ENCODE results near the gene TMEM190. TPM values are rescaled to one million over a fixed set of nuclear protein-coding genes. Genes with fewer than 3 reads are reported as not detected.
"Not testable (repeated sequence)": the region's sequence is repeated elsewhere in the genome, so short reads cannot be mapped to it uniquely, and the experiment has no call there.

Gene TMEM190
- total RNA-seq, 4 donors from 2014 or later, result not detected

- in situ Hi-C loops (cut with MboI; ENCODE audit: low sequenced_read_pairs in 4 of 4), result loop anchor here in 1 of 4 donors (25.0 kb wide), 2 partner anchors 119 to 269 kb away; partner anchors contain the start of genes BRSK1, HSPBP1 and TNNT1
- no peak for ATAC-seq
- Histone ChIP-seq H3K4me3 (peak overlapping the region in 3 of 4 donors; percentile 68 to 85 (median 70)), H3K9me3 (no peaks in the 10 kb centered on the region), H3K36me3 (peaks cover 0 to 18% of the 10 kb centered on the region in 2 donors), H3K27ac (no peak overlapping the region), H3K27me3 (no peaks in the 10 kb centered on the region), H3K4me1 (peaks cover 0 to 15% of the 10 kb centered on the region in 2 donors)
- intact Hi-C loops (cut with DNase I; ENCODE audit: low total_unique reads), result loop anchor here (2.0 to 5.0 kb wide), 3 partner anchors 21 to 216 kb away; partner anchors contain the start of genes C19orf85, ISOC2, RPL28 and TMEM238
- TF ChIP-seq POLR2A (IDR thresholded peaks at IDR 0.05), result no peak
- TF ChIP-seq, protein P1, sequence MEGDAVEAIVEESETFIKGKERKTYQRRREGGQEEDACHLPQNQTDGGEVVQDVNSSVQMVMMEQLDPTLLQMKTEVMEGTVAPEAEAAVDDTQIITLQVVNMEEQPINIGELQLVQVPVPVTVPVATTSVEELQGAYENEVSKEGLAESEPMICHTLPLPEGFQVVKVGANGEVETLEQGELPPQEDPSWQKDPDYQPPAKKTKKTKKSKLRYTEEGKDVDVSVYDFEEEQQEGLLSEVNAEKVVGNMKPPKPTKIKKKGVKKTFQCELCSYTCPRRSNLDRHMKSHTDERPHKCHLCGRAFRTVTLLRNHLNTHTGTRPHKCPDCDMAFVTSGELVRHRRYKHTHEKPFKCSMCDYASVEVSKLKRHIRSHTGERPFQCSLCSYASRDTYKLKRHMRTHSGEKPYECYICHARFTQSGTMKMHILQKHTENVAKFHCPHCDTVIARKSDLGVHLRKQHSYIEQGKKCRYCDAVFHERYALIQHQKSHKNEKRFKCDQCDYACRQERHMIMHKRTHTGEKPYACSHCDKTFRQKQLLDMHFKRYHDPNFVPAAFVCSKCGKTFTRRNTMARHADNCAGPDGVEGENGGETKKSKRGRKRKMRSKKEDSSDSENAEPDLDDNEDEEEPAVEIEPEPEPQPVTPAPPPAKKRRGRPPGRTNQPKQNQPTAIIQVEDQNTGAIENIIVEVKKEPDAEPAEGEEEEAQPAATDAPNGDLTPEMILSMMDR (IDR thresholded peaks at IDR 0.05 in 4 of 5, conservative IDR thresholded peaks at IDR 0.05 in 1 of 5), result no peak
- DNase-seq, result no peak
Measured at GRCh38 chr19:55406091-55406825, 29.6 kb downstream of the TMEM190 start.

GRCh38 chr19:55406826-55407549 lies 30.4 kb downstream of the TMEM190 start:
- H3K9me3 ChIP-seq, result no peaks in the 10 kb centered on the region
- intact Hi-C loops (cut with DNase I; ENCODE audit: low total_unique reads) (loop anchor here (2.0 to 5.0 kb wide), 3 partner anchors 22 to 215 kb away; partner anchors contain the start of genes C19orf85, ISOC2, RPL28 and TMEM238), in situ Hi-C loops (cut with MboI; ENCODE audit: low sequenced_read_pairs in 4 of 4) (loop anchor here in 1 of 4 donors (25.0 kb wide), 2 partner anchors 120 to 270 kb away; partner anchors contain the start of genes BRSK1, HSPBP1 and TNNT1)
- peaks cover 0 to 15% of the 10 kb centered on the region in 2 donors for H3K4me1 ChIP-seq
- H3K27me3 ChIP-seq, result no peaks in the 10 kb centered on the region
- no peak for DNase-seq
- TF ChIP-seq, protein P1 (IDR thresholded peaks at IDR 0.05 in 4 of 5, conservative IDR thresholded peaks at IDR 0.05 in 1 of 5), result no peak
- no peak for TF ChIP-seq POLR2A (IDR thresholded peaks at IDR 0.05)
- peak overlapping the region; percentile 91 to 97 (median 93) for H3K27ac ChIP-seq
- no peak for ATAC-seq
- H3K4me3 ChIP-seq, result peak overlapping the region; percentile 68 to 85 (median 70)
- H3K36me3 ChIP-seq, result peaks cover 0 to 14% of the 10 kb centered on the region in 2 donors

- not testable (repeated sequence) for H3K36me3 ChIP-seq, H3K27me3 ChIP-seq, DNase-seq, H3K9me3 ChIP-seq
- peak within 1 kb of the TSS; percentile 68 to 85 (median 70) for H3K4me3 ChIP-seq
- H3K4me1 ChIP-seq, result peaks cover 0 to 15% of the 10 kb centered on the region in 2 donors
- peak in 1 of 2 donors; percentile 1 for ATAC-seq
- in situ Hi-C loops (cut with MboI; ENCODE audit: low sequenced_read_pairs in 4 of 4), result loop anchor here in 1 of 4 donors (25.0 kb wide), 2 partner anchors 120 to 270 kb away; partner anchors contain the start of genes BRSK1, HSPBP1 and TNNT1
- H3K27ac ChIP-seq, result peak within 1 kb of the TSS; percentile 91 to 97 (median 93)
- peak; percentile 81 to 98 for TF ChIP-seq POLR2A (IDR thresholded peaks at IDR 0.05)
- intact Hi-C loops (cut with DNase I; ENCODE audit: low total_unique reads), result loop anchor here (2.0 to 5.0 kb wide), 3 partner anchors 23 to 215 kb away; partner anchors contain the start of genes C19orf85, ISOC2, RPL28 and TMEM238
Measured at GRCh38 chr19:55407550-55407799, 30.8 kb downstream of the TMEM190 start, which contains the start of gene UBE2S. UBE2S (minus strand) TSS chr19:55407788; CDS start chr19:55407589, 199 bp downstream.

DNA sequence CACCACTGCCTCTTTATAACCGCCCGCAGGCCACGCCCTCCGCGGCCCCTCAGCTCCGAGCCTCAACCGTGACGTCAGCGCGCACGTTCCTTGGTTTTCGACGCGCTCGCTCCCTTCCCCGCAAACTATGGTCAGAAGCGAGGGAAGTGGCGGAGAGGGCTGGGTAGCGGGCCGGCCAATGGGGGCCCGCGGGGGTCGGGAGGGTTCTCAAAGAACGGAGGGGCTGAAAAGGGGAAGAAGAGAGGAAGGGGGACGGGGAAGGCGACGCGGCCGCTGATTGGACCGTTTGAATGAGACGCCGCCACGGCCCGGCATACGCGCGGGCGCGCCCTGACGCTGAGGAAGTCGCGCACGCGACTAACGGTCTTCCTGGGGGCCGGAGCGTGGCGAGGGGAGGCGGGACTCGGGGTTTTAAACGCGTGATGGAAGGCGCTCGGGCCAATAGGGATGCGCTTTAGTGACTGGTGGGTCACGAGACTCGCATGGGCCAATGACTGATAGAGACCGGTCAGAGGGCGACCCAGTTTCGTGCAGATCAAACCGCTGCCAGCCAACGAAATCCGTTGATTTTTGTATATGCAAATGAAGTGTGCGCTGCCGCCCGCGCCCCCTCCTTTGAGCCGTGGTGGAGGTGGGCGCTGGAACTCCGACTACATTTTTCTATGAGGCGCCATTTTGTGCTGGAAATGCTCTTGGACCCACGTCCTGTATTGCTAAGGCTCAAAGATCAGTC lies 31.3 kb downstream of the TMEM190 start:
- Histone ChIP-seq H3K9me3 (no peaks in the 10 kb centered on the region), H3K36me3 (peaks cover 0 to 4% of the 10 kb centered on the region in 2 donors), H3K4me3 (peak overlapping the region; percentile 68 to 85 (median 70)), H3K27ac (peak overlapping the region; percentile 91 to 97 (median 93)), H3K27me3 (no peaks in the 10 kb centered on the region), H3K4me1 (peaks cover 0 to 15% of the 10 kb centered on the region in 2 donors)
- TF ChIP-seq, protein P1 (IDR thresholded peaks at IDR 0.05 in 4 of 5, conservative IDR thresholded peaks at IDR 0.05 in 1 of 5), result no peak
- TF ChIP-seq POLR2A (IDR thresholded peaks at IDR 0.05), result no peak
- ATAC-seq (peak; percentile 96 to 98), DNase-seq (peak; percentile 96 to 97)
- in situ Hi-C loops (cut with MboI; ENCODE audit: low sequenced_read_pairs in 4 of 4), result loop anchor here in 1 of 4 donors (25.0 kb wide), 2 partner anchors 121 to 271 kb away; partner anchors contain the start of genes BRSK1, HSPBP1 and TNNT1
- intact Hi-C loops (cut with DNase I; ENCODE audit: low total_unique reads), result loop anchor here (1.0 to 5.0 kb wide), 4 partner anchors 23 to 214 kb away; partner anchors contain the start of genes C19orf85, ISOC2, KMT5C and RPL28
